Stimulated activated naive CD8-positive, alpha-beta T cell treated with anti-CD3 and anti-CD28 coated beads, Interleukin-15, Interleukin-2, amounts not matched to agents 100 U/mL and 50 U/mL, for 24 hours (primary cell): ENCODE data around the gene USP46.
A peak's percentile ranks its signal among the peaks of the same experiment; 100 is the strongest.

Source experiments
- ATAC-seq: fragments of 150-1000 bp; cut with Tn5 transposase; one replicate; pipeline ENCODE4 v1.10.0; 2021
- DNase-seq: peaks from one replicate; pipeline ENCODE4 v3.0.0; 2021

Gene USP46

GRCh38 chr4:52659001-52659721 lies at the start of gene USP46:
TSS of gene USP46 (minus strand) at chr4:52659301. CDS start at chr4:52659150, 151 bp downstream.
- DNase-seq (peak; percentile 63), ATAC-seq (peak; percentile 90)

- no peak for DNase-seq
- no peak for ATAC-seq
These were observed 45.6 kb upstream of the USP46 start for GRCh38 chr4:52704661-52705060.

- DNase-seq (no peak), ATAC-seq (no peak)
These were observed 45.0 kb upstream of the USP46 start for GRCh38 chr4:52704133-52704532.

GRCh38 chr4:52701207-52701606 lies 42.1 kb upstream of the USP46 start:
- DNase-seq, result no peak
- ATAC-seq, result no peak

GRCh38 chr4:52694936-52695335 lies 35.8 kb upstream of the USP46 start:
- ATAC-seq (no peak), DNase-seq (no peak)

- ATAC-seq (no peak), DNase-seq (no peak)
These were observed 34.4 kb upstream of the USP46 start for GRCh38 chr4:52693492-52693891.

GRCh38 chr4:52689096-52689495 lies 30.0 kb upstream of the USP46 start:
- ATAC-seq, result no peak
- no peak for DNase-seq

GRCh38 chr4:52687696-52688095 lies 28.6 kb upstream of the USP46 start:
- no peak for DNase-seq
- no peak for ATAC-seq

GRCh38 chr4:52685316-52685715 lies 26.2 kb upstream of the USP46 start:
- DNase-seq, result no peak
- ATAC-seq, result no peak

GRCh38 chr4:52684896-52685295 lies 25.8 kb upstream of the USP46 start:
- no peak for DNase-seq
- ATAC-seq, result no peak

- no peak for ATAC-seq
- no peak for DNase-seq
These were observed 21.3 kb upstream of the USP46 start for GRCh38 chr4:52680381-52680780.

GRCh38 chr4:52676536-52676935 lies 17.4 kb upstream of the USP46 start:
- DNase-seq (no peak), ATAC-seq (no peak)

- ATAC-seq, result no peak
- no peak for DNase-seq
These were observed 16.0 kb upstream of the USP46 start for GRCh38 chr4:52675111-52675510.

- no peak for DNase-seq
- no peak for ATAC-seq
These were observed 11.6 kb upstream of the USP46 start for GRCh38 chr4:52670739-52671138.

GRCh38 chr4:52670121-52670520 lies 11.0 kb upstream of the USP46 start:
- ATAC-seq (no peak), DNase-seq (no peak)

- DNase-seq (no peak), ATAC-seq (peak; percentile 71)
These were observed 6.5 kb upstream of the USP46 start for GRCh38 chr4:52665592-52665991.

GRCh38 chr4:52664479-52664878 lies 5.4 kb upstream of the USP46 start:
- DNase-seq (no peak), ATAC-seq (no peak)

- ATAC-seq (no peak), DNase-seq (no peak)
These were observed 3.0 kb upstream of the USP46 start for GRCh38 chr4:52661966-52662690.

- no peak for ATAC-seq
- DNase-seq, result no peak
These were observed 1.5 kb upstream of the USP46 start for GRCh38 chr4:52660643-52661042.

GRCh38 chr4:52659722-52660261 lies 691 bp upstream of the USP46 start:
- ATAC-seq, result no peak
- peak; percentile 16 for DNase-seq

GRCh38 chr4:52658641-52659000 lies 480 bp downstream of the USP46 start:
- no peak for ATAC-seq
- DNase-seq, result peak; percentile 17

- ATAC-seq (no peak), DNase-seq (no peak)
These were observed 1.2 kb downstream of the USP46 start for GRCh38 chr4:52657618-52658501.

- ATAC-seq (no peak), DNase-seq (no peak)
These were observed 1.8 kb downstream of the USP46 start for GRCh38 chr4:52657292-52657617.
